ENCODE data around the gene NEDD4L. TPM values are rescaled to one million over a fixed set of nuclear protein-coding genes. Genes with fewer than 3 reads are reported as not detected.

NEDD4L gene
- total RNA-seq, 1 donor from 2014 or later = 30.9 TPM

DNA sequence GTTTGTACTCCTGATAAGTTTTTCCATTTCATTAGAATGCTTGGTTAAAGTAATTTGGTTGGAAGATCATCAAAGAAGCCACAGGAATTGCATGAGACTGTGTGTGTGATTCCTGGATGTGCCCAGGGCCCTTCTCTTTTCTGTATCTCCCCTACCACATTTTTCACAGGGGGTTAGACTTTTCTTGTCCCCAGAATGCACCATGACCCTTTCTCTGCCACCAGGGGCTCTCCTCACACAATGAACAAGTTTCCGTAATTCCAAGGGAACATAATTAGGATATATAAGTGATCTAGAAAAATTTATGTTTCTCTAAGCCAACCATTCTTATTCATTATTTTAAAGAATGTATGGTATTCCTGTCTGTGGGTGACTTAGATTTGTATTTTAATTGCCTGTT, 291.8 kb downstream of the NEDD4L start:
- no peak for DNase-seq (ENCODE audit: low spot score)
- ATAC-seq = no peak
- intact Hi-C loops (cut with DNase I) = no loop called here

DNA sequence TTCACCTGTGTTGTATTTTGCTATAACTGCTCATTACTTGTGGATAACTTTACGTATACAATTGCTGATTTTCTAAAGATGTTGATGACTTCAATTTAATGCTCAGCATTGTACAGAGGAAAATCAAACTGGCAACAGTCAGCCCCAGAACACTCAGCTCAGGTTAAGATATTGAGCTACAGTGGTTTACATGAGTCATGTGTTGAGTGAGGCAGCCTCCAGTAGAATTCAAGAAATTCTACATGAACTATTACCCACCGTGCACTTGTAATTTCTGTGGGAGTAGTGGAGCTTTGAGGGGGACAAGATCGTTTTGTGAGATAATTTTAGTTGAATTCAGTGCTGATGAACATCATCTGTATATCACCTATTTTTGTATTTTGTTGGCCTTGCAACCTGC, 292.6 kb downstream of the NEDD4L start:
- no peak for DNase-seq (ENCODE audit: low spot score)
- intact Hi-C loops (cut with DNase I) = no loop called here
- no peak for ATAC-seq

DNA sequence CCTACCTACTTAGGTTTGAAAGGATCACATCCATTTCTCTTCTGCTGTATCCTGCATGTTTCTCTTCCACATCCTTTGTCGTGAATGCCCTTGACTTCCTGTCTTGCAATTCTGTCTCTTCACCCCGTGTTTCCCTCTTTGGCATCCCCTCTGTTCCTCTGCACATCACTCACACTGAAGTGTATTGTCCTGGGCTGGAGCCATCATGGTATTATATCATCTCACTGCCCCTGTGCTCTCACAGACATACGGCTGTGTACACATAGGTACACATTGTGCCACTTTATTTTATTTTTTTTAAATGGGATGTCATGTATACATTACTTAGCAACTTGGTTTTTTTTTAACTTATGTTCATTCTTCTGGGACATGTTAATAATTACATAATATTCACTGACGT, 293.3 kb downstream of the NEDD4L start:
- DNase-seq (ENCODE audit: low spot score) (no peak), ATAC-seq (no peak)
- intact Hi-C loops (cut with DNase I) = no loop called here

DNA sequence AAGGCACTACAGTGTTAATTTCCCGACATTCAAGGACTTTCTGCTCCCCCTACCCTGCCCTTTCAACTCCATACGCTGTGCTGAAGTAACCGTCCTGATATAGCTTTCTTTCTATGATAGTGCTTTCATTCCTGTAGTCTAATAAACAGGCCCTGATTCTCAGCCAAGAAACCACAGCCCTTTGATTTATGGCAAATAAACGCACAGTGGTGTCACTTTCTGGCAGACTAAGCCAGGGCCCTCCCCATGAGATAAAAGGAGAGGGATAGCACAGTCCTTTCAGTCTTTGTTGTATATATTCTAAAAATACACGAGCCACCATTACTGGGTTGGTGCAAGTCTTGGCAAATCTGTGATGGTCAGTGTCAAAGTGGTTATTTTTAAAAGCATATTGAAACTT, 293.7 kb downstream of the NEDD4L start:
- no peak for ATAC-seq
- intact Hi-C loops (cut with DNase I) = no loop called here
- DNase-seq (ENCODE audit: low spot score) = no peak

DNA sequence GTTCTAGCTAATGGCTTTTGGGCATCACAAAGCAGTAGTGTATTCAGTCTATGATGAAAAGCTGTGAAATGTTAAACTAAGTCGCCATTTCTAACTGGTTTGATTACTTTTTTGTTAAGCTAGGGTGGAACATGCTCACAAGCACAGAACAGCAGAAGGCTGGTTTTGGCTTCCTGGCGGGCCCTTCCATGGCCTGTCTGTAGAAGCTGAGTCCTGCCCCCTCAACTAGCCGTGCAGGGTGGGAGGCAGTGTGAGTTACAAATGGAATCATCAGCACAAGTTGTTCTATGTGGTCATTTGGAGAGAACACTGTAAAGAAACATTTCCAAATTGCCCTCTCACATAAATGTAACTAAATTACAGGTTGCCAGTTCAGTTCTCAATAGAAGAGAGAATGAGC, 294.1 kb downstream of the NEDD4L start:
- intact Hi-C loops (cut with DNase I) = no loop called here
- ATAC-seq = no peak
- DNase-seq (ENCODE audit: low spot score) = no peak

DNA sequence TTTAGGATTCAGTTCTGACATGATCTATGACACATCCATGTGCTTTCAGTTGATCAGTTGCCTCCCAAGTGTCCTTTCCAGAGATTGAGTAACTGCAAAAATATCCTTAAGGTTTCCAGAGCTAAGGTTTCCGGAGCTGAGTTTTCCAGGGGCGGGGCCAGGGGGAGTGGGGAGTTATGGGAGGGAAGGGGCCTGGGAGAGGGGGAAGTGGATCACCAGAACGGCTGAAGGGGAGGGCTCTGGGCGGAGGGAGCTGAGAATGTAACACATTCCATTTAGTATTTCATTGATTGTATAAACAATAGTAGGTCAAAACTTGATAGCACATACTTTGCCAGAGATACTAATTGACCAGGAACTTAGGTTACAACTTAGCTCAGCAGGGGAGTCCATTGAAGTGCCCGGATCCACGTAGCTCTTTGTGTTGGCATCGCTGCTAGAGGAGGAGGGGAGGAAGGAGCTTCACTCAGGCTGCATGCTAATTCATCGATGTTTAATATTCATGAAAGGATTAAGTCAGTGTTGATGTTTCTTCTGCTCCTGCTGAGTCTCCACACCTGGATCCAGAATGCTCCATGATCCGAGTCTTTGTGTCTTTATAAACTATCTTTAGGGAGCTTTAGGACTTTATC, 295.1 kb downstream of the NEDD4L start:
- DNase-seq (ENCODE audit: low spot score) = no peak
- intact Hi-C loops (cut with DNase I) = no loop called here
- ATAC-seq = peak; percentile 34

DNA sequence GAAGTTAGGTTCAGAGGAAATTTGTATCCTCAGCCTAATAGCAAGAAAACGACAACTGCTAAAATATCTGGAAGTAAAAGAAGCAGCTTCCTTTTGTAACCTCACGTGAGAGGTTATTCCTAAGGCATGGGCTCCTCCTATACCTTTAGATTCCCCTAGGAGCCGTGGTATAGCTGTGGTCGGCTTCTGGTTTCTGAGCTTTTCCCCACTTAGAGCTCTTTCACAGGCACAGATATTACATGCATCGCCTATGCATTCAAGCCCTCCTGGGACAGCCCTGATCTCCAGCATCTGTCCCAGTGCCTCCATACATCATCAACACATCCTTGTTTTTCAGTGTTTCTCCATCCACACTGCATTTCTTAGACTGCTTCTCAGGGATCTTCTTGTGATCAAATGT, 295.9 kb downstream of the NEDD4L start:
- ATAC-seq (no peak), DNase-seq (ENCODE audit: low spot score) (no peak)
- intact Hi-C loops (cut with DNase I) = no loop called here

DNA sequence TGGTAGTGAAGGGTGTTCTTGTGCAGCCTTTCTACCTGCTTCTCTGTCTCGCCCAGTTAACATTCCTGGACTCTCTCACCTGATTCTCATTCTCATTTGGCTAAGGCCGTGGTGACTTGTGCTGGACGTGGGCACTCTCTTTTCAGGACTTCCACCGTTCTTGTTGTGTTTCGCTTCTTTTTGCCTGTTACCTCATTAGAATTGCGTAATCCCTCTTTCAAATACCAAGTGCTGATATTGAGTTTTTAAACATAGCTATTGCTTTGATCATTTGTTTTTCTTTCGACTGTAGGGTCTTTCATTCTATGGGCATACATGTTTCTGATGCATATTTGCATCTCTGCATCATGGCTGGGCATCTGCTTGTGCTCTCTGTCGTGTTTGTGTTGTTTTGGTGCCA, 297.9 kb downstream of the NEDD4L start:
- DNase-seq (ENCODE audit: low spot score) (no peak), ATAC-seq (no peak)
- intact Hi-C loops (cut with DNase I) = no loop called here

DNA sequence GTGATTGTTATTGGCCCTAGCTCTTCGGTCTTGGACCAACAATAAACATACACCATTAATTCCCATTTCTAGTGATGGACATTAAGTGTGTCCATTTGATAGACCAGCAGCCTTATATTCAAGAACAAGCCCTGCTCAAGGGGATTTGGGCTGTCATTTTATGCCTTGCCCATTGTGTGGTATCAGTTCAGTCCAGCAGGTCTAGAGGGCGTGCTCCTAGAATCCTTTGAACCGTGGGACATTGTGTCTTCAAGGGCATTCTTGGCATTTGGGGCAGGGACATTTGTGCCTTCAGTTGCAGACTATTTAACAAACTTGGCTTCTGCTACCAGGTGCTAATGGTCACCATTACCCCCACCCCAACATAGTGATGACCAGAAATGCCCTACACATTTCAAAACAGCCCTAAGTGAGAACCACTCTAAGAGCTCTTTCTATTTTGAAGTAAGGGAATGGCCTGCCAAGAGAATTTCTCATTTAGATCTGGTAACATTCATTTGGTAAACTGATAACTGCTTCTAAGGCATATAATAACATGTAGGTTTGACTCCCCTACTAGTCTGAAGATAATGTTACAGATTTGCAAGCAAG, 300.1 kb downstream of the NEDD4L start:
- intact Hi-C loops (cut with DNase I) = no loop called here
- DNase-seq (ENCODE audit: low spot score) (no peak), ATAC-seq (no peak)

DNA sequence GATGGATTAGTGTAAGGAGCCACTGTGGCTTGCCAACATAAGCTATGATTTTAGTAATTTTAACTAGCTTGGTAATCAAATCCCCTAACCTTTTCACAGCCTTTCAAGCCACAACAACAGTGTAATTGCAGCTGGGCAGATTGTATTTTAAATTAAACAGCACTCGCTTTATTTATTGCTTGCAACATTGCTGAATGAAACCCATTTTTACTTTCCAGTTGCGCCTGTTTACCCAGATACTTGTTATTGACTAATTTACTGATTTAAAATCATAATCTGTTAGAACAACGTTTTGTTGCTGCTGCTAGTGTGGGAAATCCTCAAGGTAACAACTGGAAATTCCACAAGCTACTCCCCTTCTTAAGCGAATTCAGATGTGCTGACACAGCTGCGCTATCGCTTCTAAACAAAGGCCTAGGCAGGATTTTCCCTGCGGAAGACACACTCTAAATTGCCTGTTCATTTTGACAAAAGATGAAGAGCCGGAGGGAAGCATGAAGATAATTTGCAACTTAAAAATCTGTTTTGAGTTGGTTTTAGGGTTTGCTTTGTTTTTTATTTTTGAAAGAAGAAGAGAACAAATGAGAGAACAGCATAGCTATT, 300.9 kb downstream of the NEDD4L start:
- ATAC-seq (peak; percentile 82), DNase-seq (ENCODE audit: low spot score) (no peak)
- intact Hi-C loops (cut with DNase I) = no loop called here

DNA sequence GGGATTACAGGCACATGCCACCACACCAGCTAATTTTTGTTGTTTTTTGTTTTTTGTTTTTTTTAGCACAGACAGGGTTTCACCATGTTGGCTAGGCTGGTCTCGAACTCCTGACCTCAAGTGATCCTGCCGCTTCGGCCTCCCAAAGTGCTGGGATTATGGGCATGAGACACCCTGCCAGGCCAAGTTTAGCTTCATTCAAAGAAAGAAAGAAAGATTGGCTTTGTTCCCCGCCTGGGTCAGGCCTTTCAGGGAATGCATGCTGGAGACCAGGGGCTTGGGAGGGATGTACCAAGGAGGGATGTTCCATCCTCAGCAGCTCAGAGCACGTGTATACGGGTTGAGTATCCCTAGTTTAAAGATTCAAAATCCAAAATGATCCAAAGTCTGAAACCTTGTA, 301.8 kb downstream of the NEDD4L start:
- intact Hi-C loops (cut with DNase I) = no loop called here
- ATAC-seq = no peak
- DNase-seq (ENCODE audit: low spot score) = no peak

DNA sequence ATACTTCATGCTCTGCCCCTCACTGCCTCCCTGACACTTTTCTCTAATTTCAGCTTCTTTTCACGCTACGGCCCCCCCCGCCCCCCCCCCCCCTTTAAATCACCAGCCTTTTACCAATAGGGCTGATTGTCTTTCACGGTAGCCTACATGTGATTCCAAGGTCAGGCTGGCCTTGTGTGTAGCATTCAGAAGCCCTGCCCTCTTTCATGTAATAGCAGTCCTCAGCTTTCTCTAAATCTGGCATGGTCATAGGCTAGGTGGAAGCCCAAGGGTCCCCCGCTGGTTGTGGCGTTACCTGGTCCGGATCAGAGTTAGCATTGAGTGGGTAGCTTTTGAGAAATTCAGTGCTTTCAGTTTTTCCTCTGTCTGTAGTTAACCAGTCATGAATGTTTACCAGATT, 303.1 kb downstream of the NEDD4L start:
- intact Hi-C loops (cut with DNase I) = no loop called here
- ATAC-seq = no peak
- DNase-seq (ENCODE audit: low spot score) = no peak

DNA sequence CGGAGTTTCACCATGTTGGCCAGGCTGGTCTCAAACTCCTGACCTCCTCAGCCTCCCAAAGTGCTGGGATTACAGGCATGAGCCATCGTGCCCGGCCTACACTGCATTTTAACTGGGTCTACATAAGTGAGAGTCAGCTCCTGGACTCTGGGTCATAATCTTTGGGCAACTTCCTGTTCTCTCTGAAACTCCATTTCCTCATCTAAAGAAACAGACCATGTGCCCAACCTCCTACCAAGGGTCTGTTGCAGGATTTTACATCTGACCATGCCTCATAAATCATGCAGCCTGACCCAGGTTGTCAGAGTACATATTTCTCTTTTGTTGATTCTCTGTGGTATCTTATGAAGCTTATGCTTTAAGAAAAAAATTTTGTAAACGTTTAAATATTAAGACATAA, 304.5 kb downstream of the NEDD4L start:
- ATAC-seq = no peak
- intact Hi-C loops (cut with DNase I) = no loop called here

DNA sequence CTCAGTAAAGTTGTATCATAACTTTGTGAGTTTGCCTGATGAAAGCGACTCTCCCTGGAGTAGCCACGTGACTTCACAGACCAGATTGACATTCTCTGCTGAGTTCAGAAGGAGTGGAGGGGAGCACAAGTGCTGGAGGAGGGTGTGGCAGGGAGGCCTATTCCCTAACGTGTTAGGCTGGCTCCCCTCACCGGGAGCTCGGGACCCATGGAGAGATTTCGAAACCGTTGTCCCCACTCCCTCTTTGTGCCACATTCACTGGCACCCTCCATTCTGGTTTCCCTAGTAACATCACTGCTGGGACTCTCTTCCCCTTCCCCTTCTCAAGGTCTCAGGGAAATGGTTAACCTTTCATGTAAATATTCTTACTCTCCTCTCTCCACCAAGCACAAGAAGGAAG, 304.9 kb downstream of the NEDD4L start:
- ATAC-seq = no peak
- intact Hi-C loops (cut with DNase I) = no loop called here
- DNase-seq (ENCODE audit: low spot score) = no peak

More for the DNA sequence above, 304.5 kb downstream of the NEDD4L start:
- no peak for DNase-seq (ENCODE audit: low spot score)

DNA sequence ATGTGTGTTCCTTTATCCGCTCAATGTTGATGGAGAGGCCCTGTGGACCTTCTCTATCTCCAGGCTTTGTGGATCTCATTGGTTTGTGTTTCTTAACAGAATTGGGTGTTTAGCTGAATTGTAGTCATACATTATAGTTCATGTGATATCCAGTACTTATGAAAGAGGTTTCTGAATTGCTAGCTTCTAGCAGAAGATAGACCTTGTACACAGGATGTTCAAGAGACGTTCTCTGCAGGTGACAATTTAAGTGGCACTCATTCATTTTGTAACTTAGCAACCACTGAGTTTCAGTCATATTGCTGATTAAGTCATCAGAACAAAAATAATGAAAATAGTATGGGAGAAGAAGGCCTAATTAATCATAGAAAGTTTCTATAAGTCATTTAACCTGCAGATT, 305.6 kb downstream of the NEDD4L start:
- DNase-seq (ENCODE audit: low spot score) = no peak
- intact Hi-C loops (cut with DNase I) = no loop called here

DNA sequence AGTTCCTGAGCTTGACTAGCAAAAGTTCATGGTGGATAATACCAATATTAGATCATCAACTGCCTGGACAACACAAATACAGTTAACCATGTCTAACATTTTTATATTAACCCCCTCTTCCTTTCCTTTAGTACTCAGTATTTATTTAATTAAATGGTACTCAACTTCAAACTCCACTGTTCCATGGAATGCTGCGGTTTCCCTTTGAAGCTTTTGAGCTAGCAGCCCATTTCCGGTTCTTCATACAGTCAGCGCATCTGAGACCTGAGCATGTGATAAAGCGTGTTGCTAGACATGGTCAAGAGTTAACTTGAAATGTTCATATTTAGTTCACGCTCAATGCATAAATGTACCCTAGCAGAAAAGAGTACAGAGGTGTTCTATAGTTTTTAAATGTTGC, 306.5 kb downstream of the NEDD4L start:
- DNase-seq (ENCODE audit: low spot score) = no peak
- intact Hi-C loops (cut with DNase I) = no loop called here
- no peak for ATAC-seq

More for the DNA sequence above, 305.6 kb downstream of the NEDD4L start:
- ATAC-seq = no peak

DNA sequence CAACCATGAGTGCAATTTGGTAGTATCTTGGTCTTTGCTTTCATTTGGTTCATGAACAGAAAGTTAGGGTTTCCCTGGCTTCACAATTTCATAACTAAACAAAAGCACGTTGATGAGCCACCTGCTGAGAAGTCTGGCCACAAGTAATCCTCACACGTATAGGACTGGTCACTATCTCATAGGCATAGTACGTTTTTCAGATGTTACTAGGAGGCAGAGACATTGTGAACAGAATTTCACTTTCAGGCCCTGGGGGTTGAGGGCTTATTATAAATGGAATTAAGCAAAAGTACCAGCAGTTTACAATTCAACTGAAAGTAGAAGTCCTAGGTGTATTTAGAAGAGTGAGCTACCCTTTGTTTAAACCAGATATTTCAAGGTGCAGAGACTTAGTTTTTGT, 307.8 kb downstream of the NEDD4L start:
- intact Hi-C loops (cut with DNase I) = no loop called here
- DNase-seq (ENCODE audit: low spot score) = no peak

DNA sequence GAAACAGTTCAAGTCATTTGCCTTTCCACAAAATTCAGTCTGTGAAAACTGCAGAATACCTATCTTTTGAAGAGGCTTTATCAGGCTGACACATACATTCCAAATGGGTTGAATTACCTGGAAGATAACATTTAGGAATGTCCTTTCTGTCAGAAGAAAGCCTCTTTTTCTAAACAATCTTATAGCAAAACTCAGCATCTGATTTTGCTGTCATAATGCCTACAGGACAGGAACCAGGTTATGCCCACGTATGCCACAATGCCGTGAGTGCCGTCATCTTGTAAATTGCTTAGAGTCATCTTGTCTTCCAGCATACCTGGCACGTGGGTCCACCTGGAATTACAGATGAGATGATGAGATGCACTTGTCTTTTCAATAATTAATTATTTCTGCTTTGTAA, 309.6 kb downstream of the NEDD4L start:
- ATAC-seq = no peak
- DNase-seq (ENCODE audit: low spot score) = no peak
- intact Hi-C loops (cut with DNase I) = no loop called here

More for the DNA sequence above, 307.8 kb downstream of the NEDD4L start:
- no peak for ATAC-seq

DNA sequence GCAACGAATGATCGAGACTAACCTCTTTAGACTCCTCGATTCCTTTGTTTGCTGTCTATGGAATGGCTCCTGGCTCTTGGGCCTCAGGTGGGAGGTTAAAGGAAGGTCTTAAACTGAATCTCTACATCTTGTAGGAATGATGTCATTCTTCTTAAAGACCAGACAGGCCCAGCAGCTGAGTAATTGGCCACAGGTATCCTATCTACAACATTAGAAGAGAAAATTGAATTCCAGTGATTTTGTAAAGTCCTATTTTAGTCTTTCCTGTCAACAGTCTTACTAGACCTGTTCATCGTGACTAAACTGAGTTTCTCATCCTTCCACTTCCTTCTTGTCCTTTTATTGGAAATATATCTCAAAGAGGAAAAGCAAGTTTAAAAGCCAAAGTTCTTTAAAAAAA, 310.0 kb downstream of the NEDD4L start:
- ATAC-seq (no peak), DNase-seq (ENCODE audit: low spot score) (no peak)
- intact Hi-C loops (cut with DNase I) = no loop called here

DNA sequence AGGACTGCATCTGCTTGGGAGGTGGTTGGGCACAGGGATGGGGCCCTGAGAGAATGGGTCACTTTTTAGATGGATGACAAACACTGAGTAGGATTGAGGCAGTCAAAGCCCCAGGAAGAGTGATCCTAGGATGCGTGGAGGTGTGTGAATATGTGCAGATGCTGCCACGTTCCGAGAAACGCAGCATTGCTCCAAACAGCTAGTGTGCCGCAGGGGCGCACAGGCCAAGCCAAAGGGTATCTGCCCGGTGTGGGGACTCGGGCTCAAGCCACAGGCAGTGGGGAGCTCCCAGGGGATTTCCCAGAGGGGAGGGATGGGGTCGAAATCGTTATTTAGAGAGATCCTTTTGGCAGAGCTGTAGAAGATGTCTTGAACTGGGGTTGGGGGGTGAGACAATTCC, 310.8 kb downstream of the NEDD4L start:
- no peak for ATAC-seq
- no peak for DNase-seq (ENCODE audit: low spot score)
- intact Hi-C loops (cut with DNase I) = no loop called here

DNA sequence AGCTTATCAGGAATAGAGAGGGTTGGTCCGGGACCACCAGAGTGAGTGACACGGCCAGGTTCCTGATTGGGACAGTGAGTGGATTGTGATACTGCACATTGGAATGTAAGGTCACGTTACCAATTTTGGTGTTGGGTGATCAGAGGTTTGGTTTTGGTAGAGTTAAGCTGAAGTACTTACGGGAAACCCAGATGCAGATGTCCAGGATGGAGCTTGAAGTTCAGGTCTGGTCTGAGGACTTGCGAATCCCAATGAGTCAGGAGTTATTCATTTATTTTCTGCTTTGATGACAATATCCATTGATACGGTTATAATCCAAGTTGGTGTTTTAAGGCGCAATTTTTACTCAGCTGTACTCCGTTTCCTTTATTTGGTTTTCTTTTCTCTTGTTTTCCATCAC, 311.2 kb downstream of the NEDD4L start:
- DNase-seq (ENCODE audit: low spot score) (no peak), ATAC-seq (no peak)
- intact Hi-C loops (cut with DNase I) = no loop called here
